HG02852 (cell line): ENCODE data around the gene PRR35.

Experiments used
- ATAC-seq: cut with Tn5 transposase; IDR thresholded peaks from one replicate; pipeline ENCODE4 v1.9.1; 2021; ENCODE audit warnings: mild to moderate bottlenecking, moderate library complexity; ENCODE audit not compliant: unreplicated experiment

The PRR35 gene

GRCh38 chr16:578232-578869, 18.2 kb downstream of the PRR35 start:
- ATAC-seq, result no peak

- no peak for ATAC-seq
Measured at GRCh38 chr16:578870-579405, 18.7 kb downstream of the PRR35 start.

DNA sequence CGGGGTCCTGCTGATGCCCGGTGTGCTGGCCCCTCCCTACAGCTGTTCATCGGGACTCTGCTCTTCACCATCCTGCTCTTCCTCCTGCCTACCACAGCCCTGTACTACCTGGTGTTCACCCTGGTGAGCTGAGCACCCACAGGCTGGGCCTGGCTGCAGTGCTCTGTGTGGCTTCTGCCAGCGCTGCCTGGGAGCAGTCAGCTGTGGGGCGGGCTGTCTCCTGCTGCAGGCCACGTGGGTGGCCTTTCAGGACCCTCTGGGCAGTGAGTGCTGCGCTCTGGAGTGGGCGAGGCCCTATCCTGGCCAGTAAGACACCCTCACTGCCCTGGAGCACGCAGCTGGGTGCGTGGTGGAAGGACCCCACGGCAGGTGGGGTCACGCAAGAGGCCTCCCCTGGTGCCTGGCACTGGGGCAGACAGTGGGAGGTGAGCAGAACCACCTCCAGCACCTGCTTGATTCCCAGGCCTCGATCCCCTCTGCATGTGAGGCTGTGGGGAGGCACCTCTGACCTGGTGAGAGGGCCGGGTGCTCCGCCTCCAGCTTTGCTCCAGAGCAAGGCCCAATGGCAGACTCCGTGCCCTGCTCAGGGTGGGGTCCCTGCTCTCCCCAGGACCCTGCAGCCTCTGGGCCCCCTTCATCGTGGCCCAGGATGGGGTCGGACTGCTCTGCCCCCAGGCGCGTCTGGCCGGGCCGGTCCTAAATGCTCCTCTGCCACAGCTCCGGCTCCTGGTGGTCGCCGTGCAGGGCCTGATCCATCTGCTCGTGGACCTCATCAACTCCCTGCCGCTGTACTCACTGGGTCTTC, 20.1 kb downstream of the PRR35 start:
- no peak for ATAC-seq

- no peak for ATAC-seq
Measured at GRCh38 chr16:580946-581498, 20.8 kb downstream of the PRR35 start.

- ATAC-seq, result no peak
Measured at GRCh38 chr16:582218-582613, 22.0 kb downstream of the PRR35 start.

GRCh38 chr16:582614-583331, 22.6 kb downstream of the PRR35 start:
- ATAC-seq, result no peak

- no peak for ATAC-seq
Measured at GRCh38 chr16:583470-583814, 23.2 kb downstream of the PRR35 start.

DNA sequence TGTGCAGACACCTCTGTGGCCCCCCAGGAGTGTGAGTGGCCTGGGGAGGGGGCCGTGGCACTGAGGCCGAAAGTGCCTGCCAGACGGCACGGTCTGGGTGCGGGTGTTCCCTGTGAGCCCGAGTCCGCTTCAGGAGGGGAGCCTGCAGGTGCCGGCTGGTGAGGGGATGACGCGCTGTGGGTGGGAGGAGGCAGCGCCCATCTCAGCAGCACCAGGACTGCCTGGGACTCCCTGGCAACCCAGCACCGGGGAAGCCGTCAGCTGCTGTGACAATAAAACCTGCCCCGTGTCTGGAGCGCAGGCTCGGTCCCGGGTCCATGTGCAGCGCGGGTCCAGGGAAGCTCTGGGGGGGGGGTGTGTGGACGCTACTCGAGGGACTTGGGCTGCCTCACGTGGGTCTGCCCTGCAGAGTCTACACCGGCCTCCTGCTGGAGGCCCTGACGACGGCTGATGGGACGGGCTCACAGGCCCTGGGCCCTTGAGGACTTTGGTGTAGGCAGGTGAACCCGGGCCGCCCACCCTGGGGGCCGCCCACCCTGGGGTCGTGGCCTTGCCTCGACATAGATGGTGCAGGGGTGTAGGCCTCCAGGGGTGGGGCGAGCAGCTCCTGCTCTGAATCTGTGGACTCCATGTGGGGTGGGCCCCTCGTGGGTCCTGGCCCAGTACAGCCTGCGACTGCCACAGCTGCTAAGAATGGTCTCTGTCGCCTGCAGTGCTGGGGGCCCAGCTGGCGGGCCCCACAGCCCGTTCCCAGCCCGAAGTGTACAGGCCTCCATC, 23.8 kb downstream of the PRR35 start:
- ATAC-seq, result no peak

GRCh38 chr16:585351-585750, 25.2 kb downstream of the PRR35 start:
- ATAC-seq, result no peak

GRCh38 chr16:586047-586644, 26.0 kb downstream of the PRR35 start:
- no peak for ATAC-seq

GRCh38 chr16:586645-587590, 26.7 kb downstream of the PRR35 start:
- ATAC-seq, result no peak

DNA sequence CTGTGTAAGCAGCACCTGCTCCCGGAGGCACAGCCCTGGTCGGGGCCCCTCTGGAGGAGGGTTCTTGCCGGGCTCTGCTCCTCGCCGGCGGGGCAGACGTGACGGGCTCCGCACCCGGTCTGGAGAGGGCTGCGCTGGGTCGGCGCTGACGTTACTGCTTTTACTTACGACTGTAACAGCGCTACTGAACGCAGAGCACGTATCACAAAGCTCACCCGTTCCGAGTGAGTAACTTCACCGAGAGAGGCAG, 28.4 kb downstream of the PRR35 start:
- peak; percentile 6 for ATAC-seq

DNA sequence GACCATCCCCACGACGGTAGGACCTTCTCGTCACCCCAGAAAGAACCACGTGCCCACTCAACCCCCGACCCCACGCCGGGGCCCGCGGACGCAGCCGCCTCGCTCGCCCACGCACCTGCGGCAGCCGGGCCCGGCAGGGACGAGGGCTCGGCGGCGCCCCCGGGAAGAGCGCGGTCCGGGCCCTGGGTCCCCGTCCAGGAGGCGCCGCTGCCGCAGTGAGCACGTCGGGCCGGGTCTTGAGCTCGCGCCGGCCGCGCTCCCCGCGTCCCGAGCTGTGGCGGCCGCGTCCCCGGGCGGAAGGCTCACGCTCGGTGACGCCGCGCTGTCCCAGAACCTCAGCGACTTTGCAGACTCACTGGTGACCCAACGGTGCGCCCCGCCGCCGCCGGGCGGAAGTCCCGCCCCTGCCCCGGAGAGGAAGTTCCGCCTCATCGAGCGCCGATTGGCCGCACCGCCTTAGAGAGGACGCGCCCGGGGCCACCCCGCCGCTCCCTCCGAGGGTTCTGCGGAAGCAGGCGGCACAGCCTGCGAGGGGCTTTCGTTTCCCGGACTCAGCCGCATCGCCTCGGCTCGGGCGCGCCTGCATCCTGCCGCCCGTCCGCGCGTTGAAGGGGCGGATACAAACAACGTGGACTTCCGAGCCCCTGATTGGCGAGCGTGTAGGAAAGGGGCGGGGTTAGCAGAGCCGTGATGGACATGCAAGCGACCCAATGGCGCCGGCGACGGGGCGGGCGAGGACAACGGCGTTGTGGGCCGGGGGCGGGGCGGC, 28.9 kb downstream of the PRR35 start:
- peak; percentile 67 for ATAC-seq

- ATAC-seq, result peak; percentile 70
Measured at GRCh38 chr16:589658-590187, 29.5 kb downstream of the PRR35 start, which contains the start of gene RAB40C. Gene RAB40C, plus strand, starts transcription at chr16:590066. Its CDS starts 226 bp downstream, at chr16:590292.

DNA sequence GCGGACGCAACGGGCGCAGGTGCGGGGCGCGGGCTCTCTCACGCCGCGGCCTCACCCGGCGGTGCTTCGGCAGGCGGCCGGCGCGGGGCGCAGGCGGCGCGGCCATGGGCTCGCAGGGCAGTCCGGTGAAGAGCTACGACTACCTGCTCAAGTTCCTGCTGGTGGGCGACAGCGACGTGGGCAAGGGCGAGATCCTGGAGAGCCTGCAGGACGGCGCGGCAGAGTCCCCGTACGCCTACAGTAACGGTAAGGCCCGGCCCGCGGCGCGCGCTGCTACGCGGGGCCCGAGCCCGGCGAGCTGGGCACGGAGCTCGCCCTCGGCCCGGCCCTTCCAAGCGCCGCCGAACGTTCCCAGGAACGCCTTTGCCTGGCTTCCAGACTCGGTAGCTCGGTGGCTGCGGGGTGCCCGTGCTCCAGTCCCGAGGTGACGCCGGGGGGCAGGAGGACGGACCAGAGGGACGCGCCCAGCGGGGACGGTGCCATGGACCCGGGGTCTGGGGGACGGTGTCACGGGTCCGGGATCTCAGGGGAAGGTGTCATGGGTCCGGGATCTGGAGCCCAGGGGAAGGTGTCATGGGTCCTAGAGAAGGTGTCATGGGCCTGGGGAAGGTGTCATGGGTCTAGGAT, 30.1 kb downstream of the PRR35 start:
- no peak for ATAC-seq

GRCh38 chr16:590815-591200, 30.6 kb downstream of the PRR35 start:
- ATAC-seq, result no peak

DNA sequence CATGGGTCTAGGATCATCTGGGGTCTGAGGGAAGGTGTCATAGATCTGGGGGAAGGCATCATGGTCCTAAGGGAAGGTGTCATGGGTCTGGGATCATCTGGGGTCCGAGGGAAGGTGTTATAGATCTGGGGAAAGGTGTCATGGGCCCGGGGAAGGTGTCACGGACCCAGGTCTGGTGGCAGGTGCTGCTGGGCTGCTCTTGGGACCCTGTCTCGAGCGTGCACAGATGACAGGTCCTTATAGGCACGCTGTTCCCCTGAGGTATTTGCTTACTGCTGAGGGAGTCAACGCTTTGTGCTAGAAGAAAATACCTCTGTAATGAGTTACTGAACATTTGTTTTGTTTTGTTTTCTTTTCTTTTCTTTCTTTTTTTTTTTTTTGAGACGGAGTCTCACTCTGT, 31.0 kb downstream of the PRR35 start:
- ATAC-seq, result no peak
